ELF-1 (cell line): ENCODE measurements around the gene TTC1.
"Not testable (repeated sequence)": the region's sequence is repeated elsewhere in the genome, so short reads cannot be mapped to it uniquely, and the experiment has no call there.

Experiments used
- DNase-seq: peaks from one replicate; pipeline ENCODE4 v3.0.0-alpha.2; 2016; ENCODE audit warnings: low read depth, low spot score

The TTC1 gene

GRCh38 chr5:160008877-160009590 is at the start of gene TTC1:
Gene TTC1, plus strand, starts transcription at chr5:160009139. Its CDS starts 1,390 bp downstream, at chr5:160010529.
- peak; percentile 96 for DNase-seq

- no peak for DNase-seq
Observed at GRCh38 chr5:159961176-159962160, 47.5 kb upstream of the TTC1 start.

- DNase-seq = no peak
Observed at GRCh38 chr5:159962214-159962613, 46.7 kb upstream of the TTC1 start.

GRCh38 chr5:159963935-159964334 is 45.0 kb upstream of the TTC1 start:
- DNase-seq = no peak

- peak; percentile 66 for DNase-seq
Observed at GRCh38 chr5:159965031-159965837, 43.7 kb upstream of the TTC1 start.

- DNase-seq = not testable (repeated sequence)
Observed at GRCh38 chr5:159965838-159966128, 43.2 kb upstream of the TTC1 start.

GRCh38 chr5:159969966-159970365 is 39.0 kb upstream of the TTC1 start:
- DNase-seq = no peak

- DNase-seq = no peak
Observed at GRCh38 chr5:159971038-159971437, 37.9 kb upstream of the TTC1 start.

- no peak for DNase-seq
Observed at GRCh38 chr5:159971514-159971913, 37.4 kb upstream of the TTC1 start.

- DNase-seq = no peak
Observed at GRCh38 chr5:159971931-159972461, 36.9 kb upstream of the TTC1 start.

- no peak for DNase-seq
Observed at GRCh38 chr5:159972538-159973362, 36.2 kb upstream of the TTC1 start.

- peak; percentile 34 for DNase-seq
Observed at GRCh38 chr5:159975462-159976019, 33.4 kb upstream of the TTC1 start.

GRCh38 chr5:159976921-159977320 is 32.0 kb upstream of the TTC1 start:
- DNase-seq = no peak

GRCh38 chr5:159978358-159978757 is 30.6 kb upstream of the TTC1 start:
- no peak for DNase-seq

- no peak for DNase-seq
Observed at GRCh38 chr5:159982421-159983173, 26.3 kb upstream of the TTC1 start.

GRCh38 chr5:159987031-159987674 is 21.8 kb upstream of the TTC1 start:
- peak; percentile 89 for DNase-seq

- no peak for DNase-seq
Observed at GRCh38 chr5:159990506-159990905, 18.4 kb upstream of the TTC1 start.

- no peak for DNase-seq
Observed at GRCh38 chr5:159992566-159992965, 16.4 kb upstream of the TTC1 start.

GRCh38 chr5:159993194-159993593 is 15.7 kb upstream of the TTC1 start:
- no peak for DNase-seq
